Uterus (tissue), 2 donors: ENCODE data around the gene TTLL8.

ENCODE experiments used
- POLR2A ChIP-seq, 2 donors: fragments of 450-650 bp; IDR thresholded peaks; one replicate each; pipeline ENCODE4 v1.6.1; 2016; ENCODE audit warnings: antibody characterized with exemption in 2 of 2, mild to moderate bottlenecking in 1 of 2, moderate library complexity in 1 of 2
- TF ChIP-seq, protein P1 (sequence below), 4 experiments: fragments of 200-600 bp in 2 of 4; fragments of 450-650 bp in 2 of 4; sonication (generic) in 2 of 4; IDR thresholded peaks; one replicate each; pipeline ENCODE4 v1.5.1; 2016 to 2019; ENCODE audit warnings: antibody characterized with exemption in 4 of 4, mild to moderate bottlenecking in 2 of 4, moderate library complexity in 1 of 4

DNA sequence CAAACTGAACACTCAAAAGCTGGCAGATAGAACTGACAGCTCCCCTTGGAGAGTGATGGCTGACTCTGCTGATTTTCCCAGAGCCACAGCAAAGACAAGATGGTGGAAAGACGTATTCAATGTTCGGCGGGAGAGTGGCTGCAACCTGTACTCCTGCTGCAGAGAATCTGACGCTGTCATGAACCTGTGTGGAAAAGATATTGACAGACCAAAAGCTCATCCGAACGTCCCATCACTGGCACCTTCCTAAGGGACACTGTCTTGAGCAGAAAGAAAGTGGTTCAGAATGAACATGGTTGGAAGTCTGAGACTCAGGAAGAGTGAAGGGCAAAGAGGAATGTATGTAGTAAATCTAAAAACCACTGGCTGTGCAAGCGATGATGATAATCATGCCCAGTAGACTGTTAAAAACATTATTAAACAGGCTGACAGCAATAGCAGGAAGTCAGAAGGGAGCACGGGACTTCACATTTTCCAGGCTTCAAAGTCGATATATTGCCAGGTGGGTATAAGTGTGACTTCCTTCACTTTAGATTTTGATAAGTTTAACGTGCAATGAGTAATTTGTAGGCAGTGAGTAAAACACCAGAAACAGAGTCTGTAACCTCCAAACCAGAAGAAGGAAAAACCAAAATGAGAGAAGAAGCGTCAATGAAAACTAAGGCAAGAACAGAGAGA is 39.4 kb downstream of the TTLL8 start:
- TF ChIP-seq, protein P1, sequence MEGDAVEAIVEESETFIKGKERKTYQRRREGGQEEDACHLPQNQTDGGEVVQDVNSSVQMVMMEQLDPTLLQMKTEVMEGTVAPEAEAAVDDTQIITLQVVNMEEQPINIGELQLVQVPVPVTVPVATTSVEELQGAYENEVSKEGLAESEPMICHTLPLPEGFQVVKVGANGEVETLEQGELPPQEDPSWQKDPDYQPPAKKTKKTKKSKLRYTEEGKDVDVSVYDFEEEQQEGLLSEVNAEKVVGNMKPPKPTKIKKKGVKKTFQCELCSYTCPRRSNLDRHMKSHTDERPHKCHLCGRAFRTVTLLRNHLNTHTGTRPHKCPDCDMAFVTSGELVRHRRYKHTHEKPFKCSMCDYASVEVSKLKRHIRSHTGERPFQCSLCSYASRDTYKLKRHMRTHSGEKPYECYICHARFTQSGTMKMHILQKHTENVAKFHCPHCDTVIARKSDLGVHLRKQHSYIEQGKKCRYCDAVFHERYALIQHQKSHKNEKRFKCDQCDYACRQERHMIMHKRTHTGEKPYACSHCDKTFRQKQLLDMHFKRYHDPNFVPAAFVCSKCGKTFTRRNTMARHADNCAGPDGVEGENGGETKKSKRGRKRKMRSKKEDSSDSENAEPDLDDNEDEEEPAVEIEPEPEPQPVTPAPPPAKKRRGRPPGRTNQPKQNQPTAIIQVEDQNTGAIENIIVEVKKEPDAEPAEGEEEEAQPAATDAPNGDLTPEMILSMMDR (IDR thresholded peaks at IDR 0.05), result no peak
- TF ChIP-seq POLR2A (IDR thresholded peaks at IDR 0.05), result no peak
